ENCODE measurements around the gene SPOCK1.
A peak's percentile ranks its signal among the peaks of the same experiment; 100 is the strongest.

SPOCK1 gene

DNA sequence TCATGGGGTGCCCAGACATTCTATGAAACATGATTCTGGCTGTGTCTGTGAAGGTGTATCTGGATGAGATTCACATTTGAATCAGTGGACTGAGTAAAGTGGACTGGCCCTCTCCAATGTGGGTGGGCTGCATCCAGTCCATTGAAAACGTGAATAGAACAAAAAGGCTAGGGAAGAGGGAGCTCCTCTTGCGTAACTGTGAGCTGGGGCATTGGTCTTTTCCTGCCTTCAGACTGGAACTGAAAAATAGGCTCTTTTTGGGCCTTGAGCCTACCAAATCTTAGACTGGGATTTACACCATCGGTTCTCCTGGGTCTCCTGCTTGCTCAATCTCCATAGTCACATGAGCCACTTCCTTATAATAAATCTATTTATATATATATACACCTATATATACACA, 170.1 kb downstream of the SPOCK1 start:
- H3K4me3 ChIP-seq (ENCODE audit: low read depth, low read length): no peak overlapping the region
- TF ChIP-seq POLR2A (IDR thresholded peaks at IDR 0.05; ENCODE audit: extremely low read depth, insufficient read length): no peak
- TF ChIP-seq, protein P1, sequence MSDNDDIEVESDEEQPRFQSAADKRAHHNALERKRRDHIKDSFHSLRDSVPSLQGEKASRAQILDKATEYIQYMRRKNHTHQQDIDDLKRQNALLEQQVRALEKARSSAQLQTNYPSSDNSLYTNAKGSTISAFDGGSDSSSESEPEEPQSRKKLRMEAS (IDR thresholded peaks at IDR 0.05; ENCODE audit: low read depth, low read length): no peak
- TF ChIP-seq, protein P2, sequence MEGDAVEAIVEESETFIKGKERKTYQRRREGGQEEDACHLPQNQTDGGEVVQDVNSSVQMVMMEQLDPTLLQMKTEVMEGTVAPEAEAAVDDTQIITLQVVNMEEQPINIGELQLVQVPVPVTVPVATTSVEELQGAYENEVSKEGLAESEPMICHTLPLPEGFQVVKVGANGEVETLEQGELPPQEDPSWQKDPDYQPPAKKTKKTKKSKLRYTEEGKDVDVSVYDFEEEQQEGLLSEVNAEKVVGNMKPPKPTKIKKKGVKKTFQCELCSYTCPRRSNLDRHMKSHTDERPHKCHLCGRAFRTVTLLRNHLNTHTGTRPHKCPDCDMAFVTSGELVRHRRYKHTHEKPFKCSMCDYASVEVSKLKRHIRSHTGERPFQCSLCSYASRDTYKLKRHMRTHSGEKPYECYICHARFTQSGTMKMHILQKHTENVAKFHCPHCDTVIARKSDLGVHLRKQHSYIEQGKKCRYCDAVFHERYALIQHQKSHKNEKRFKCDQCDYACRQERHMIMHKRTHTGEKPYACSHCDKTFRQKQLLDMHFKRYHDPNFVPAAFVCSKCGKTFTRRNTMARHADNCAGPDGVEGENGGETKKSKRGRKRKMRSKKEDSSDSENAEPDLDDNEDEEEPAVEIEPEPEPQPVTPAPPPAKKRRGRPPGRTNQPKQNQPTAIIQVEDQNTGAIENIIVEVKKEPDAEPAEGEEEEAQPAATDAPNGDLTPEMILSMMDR (IDR thresholded peaks at IDR 0.05; ENCODE audit: low read depth, low read length): no peak
- no peak for TF ChIP-seq MYC (IDR thresholded peaks at IDR 0.05; ENCODE audit: low read depth, low read length)

DNA sequence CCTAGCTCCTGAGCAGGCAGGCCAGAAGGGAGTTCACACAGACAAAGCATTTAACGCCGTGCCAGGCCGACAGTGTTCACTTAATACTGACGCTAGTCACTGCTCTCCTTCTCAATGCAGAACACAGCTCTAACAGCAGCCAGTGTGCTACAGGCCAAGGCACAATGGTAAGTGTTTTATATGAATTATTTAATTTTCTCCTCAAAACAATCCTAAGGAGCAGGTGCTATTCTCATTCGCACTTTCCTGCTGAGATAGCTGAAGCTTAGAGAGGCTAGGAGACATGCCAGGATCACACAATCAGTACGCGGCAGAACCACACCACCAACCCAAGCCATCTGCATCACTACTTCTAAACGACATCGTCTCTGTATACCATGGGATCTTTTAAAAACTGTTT, 170.7 kb downstream of the SPOCK1 start:
- DNase-seq (ENCODE audit: low read depth): no peak
- no peak for TF ChIP-seq MYC (IDR thresholded peaks at IDR 0.05; ENCODE audit: low read depth, low read length)
- no peak for TF ChIP-seq POLR2A (IDR thresholded peaks at IDR 0.05; ENCODE audit: extremely low read depth, insufficient read length)
- TF ChIP-seq, protein P2 (IDR thresholded peaks at IDR 0.05; ENCODE audit: low read depth, low read length): no peak
- TF ChIP-seq, protein P1 (IDR thresholded peaks at IDR 0.05; ENCODE audit: low read depth, low read length): no peak
- H3K4me3 ChIP-seq (ENCODE audit: low read depth, low read length): no peak overlapping the region

More for the DNA sequence above, 170.1 kb downstream of the SPOCK1 start:
- DNase-seq (ENCODE audit: low read depth): no peak

DNA sequence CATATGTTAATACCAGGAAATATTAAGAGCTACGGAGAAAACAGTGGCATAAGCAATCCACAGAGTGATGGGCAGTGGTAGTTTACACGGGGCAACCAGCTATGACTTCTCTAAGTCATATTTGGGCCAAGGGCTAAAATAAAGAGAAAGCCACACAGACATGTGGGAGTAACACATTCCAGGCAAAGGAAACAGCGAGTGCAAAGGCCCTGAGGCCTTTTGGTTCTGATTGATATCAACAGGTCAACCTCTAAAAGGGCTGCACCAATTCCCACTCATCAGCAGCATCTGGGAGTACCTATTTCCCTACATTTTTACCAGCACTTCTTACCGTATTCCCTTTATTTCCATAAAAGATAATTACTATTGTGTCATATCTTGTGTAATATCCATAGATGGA, 173.4 kb downstream of the SPOCK1 start:
- TF ChIP-seq, protein P2 (IDR thresholded peaks at IDR 0.05; ENCODE audit: low read depth, low read length): no peak
- no peak for TF ChIP-seq MYC (IDR thresholded peaks at IDR 0.05; ENCODE audit: low read depth, low read length)
- no peak for DNase-seq (ENCODE audit: low read depth)
- H3K4me3 ChIP-seq (ENCODE audit: low read depth, low read length): no peak overlapping the region

DNA sequence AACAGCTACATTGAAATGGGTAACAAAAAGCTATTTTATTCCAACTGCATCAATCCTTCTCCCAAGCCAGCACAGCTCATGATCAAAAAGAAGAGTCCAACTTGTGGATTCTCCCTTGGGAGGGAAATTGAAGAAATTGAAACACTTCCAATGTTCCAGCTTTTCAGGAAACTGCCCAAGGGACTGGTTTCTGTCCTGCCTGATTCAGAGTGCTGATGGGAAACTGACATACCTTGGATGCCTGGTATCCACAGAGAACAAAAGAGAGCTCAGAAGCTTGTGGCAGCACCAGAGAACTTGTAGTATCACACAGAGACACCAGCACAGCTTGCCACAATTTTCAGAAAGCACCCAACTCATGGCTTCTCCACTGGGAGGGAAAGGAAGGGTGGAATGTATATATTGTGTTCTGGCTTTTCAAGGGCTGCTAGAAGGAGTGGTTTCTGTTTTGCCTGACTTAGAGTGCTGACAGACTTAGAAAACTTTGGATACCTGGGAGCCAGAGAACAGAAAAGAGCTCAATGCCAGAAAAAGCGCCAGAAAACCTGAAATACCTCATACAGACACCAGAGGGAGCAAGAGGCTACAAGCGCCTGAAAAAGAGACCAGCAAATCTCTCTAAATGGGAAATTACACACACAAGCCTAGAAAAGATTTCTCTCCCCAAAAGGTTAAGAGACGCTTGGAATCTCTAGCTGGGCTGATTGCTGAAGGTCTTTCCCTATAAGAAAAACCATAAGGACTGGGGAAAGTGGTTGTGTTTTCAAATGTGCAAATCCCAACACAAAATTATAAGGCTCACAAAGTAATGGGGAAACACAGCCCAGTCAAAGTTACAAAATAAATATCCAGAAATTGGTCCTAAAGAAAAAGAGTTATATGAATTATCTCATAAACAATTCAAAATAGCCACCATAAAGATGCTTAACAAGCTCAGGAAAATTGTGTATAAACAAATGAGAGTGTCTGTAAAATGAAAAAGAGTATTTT, 178.8 kb downstream of the SPOCK1 start:
- no peak overlapping the region for H3K4me3 ChIP-seq (ENCODE audit: low read depth, low read length)
- no peak for TF ChIP-seq POLR2A (IDR thresholded peaks at IDR 0.05; ENCODE audit: extremely low read depth, insufficient read length)
- TF ChIP-seq, protein P2 (IDR thresholded peaks at IDR 0.05; ENCODE audit: low read depth, low read length): peak; percentile 70
- TF ChIP-seq, protein P1 (IDR thresholded peaks at IDR 0.05; ENCODE audit: low read depth, low read length): no peak
- no peak for TF ChIP-seq MYC (IDR thresholded peaks at IDR 0.05; ENCODE audit: low read depth, low read length)
- peak; percentile 40 for DNase-seq (ENCODE audit: low read depth)

DNA sequence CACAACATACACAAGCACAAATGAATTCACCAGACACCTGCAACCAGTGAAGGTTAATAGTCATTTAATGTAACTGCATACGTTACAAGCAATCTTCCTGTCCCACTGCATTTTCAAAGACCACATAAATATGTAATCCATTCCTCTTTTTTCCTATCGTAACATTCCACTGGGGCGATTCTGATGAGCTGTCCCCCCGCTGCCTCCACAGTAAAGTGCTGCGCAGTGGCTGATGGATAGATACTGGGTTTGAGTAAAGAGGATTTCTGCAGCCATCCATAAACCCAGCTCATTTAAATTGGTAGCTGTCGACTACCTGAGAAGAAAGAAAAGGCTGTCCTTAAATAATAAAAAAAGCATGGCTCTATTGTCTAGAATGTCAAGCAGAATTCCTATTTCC, 181.1 kb downstream of the SPOCK1 start:
- TF ChIP-seq, protein P2 (IDR thresholded peaks at IDR 0.05; ENCODE audit: low read depth, low read length): no peak
- TF ChIP-seq MYC (IDR thresholded peaks at IDR 0.05; ENCODE audit: low read depth, low read length) (no peak), POLR2A (IDR thresholded peaks at IDR 0.05; ENCODE audit: extremely low read depth, insufficient read length) (no peak)
- TF ChIP-seq, protein P1 (IDR thresholded peaks at IDR 0.05; ENCODE audit: low read depth, low read length): no peak
- H3K4me3 ChIP-seq (ENCODE audit: low read depth, low read length): no peak overlapping the region
- DNase-seq (ENCODE audit: low read depth): no peak
